ENCODE results near the gene REPIN1. TPM values are rescaled to one million over a fixed set of nuclear protein-coding genes. Genes with fewer than 3 reads are reported as not detected.
"Not testable (repeated sequence)": the region's sequence is repeated elsewhere in the genome, so short reads cannot be mapped to it uniquely, and the experiment has no call there.

REPIN1 gene
- total and polyA plus RNA-seq, 9 of the 15 experiments (the other 6 are each of a cell fraction or from before 2014, with no cell fraction given): 8.1 to 283 (median 94.3) TPM

DNA sequence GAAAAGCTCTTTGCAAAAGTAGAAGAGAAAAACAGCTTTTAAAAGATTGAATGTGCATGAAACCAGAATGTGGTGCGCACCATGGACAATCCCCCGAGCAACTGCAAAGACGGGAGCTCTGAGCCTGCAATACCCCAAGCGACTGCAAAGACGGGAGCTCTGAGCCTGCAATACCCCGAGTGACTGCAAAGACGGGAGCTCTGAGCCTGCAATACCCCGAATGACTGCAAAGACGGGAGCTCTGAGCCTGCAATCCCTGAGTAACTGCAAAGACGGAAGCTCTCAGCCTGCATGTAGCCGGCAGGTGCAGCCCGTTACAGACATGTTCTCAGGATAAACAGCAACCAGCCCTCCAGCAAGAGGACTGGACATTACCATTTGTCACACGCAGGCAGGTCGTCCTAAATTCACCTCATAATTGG lies 16.7 kb downstream of the REPIN1 start:
- 88% methylated on average over 14 of the region's 14 CpGs for WGBS (ENCODE audit: insufficient coverage, low coverage, missing lambda C conversion rate)
- Histone ChIP-seq H3K9ac (ENCODE audit: insufficient read depth in 1 of 2, low read depth in 2 of 2, low read length in 2 of 2) (peak overlapping the region in 1 of 2 experiments; percentile 61; a peak in 1 of 4 replicates), H3K27ac (ENCODE audit: extremely low read depth, low read depth, low read length) (no peak overlapping the region), H3K36me3 (ENCODE audit: control insufficient read depth, insufficient read depth, low read length) (peaks cover 36% of the 10 kb centered on the region; the same call in 2 of the 3 replicates), H2AFZ (ENCODE audit: low read depth, low read length) (no peak overlapping the region), H3K27me3 (ENCODE audit: control insufficient read depth in 2 of 2, insufficient read depth in 2 of 2, low read length in 2 of 2) (no peaks in the 10 kb centered on the region), H3K4me1 (replicated peaks in 1 of 2; ENCODE audit: control insufficient read depth in 2 of 2, insufficient read depth in 2 of 2, low read length in 2 of 2) (peaks cover 5 to 37% of the 10 kb centered on the region in 2 experiments), H3K4me3 (no peak overlapping the region), H3K9me1 (ENCODE audit: control insufficient read depth, insufficient read depth, low read length) (peaks cover 8% of the 10 kb centered on the region), H4K20me1 (replicated peaks; ENCODE audit: control insufficient read depth, insufficient read depth, low read length) (peaks cover 28% of the 10 kb centered on the region), H3K9me3 (replicated peaks; ENCODE audit: control insufficient read depth, insufficient read depth, low read depth, low read length) (no peaks in the 10 kb centered on the region), H3K79me2 (ENCODE audit: control insufficient read depth, insufficient read depth, low read length) (peaks cover 41% of the 10 kb centered on the region), H3K4me2 (ENCODE audit: insufficient read depth, low read length) (no peak overlapping the region)
- DNase-seq (ENCODE audit: extremely low read depth in 1 of 4, low spot score in 3 of 4) (no peak), ATAC-seq (no peak), FAIRE-seq (peak; percentile 69)
- in situ Hi-C loops (cut with MboI) (no loop called here), intact Hi-C loops (cut with micrococcal nuclease) (no loop called here)
- TF ChIP-seq TCF7L2 (IDR thresholded peaks at IDR 0.05; ENCODE audit: low read depth, low read length): no peak
- TF ChIP-seq, protein P1, sequence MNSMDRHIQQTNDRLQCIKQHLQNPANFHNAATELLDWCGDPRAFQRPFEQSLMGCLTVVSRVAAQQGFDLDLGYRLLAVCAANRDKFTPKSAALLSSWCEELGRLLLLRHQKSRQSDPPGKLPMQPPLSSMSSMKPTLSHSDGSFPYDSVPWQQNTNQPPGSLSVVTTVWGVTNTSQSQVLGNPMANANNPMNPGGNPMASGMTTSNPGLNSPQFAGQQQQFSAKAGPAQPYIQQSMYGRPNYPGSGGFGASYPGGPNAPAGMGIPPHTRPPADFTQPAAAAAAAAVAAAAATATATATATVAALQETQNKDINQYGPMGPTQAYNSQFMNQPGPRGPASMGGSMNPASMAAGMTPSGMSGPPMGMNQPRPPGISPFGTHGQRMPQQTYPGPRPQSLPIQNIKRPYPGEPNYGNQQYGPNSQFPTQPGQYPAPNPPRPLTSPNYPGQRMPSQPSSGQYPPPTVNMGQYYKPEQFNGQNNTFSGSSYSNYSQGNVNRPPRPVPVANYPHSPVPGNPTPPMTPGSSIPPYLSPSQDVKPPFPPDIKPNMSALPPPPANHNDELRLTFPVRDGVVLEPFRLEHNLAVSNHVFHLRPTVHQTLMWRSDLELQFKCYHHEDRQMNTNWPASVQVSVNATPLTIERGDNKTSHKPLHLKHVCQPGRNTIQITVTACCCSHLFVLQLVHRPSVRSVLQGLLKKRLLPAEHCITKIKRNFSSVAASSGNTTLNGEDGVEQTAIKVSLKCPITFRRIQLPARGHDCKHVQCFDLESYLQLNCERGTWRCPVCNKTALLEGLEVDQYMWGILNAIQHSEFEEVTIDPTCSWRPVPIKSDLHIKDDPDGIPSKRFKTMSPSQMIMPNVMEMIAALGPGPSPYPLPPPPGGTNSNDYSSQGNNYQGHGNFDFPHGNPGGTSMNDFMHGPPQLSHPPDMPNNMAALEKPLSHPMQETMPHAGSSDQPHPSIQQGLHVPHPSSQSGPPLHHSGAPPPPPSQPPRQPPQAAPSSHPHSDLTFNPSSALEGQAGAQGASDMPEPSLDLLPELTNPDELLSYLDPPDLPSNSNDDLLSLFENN (IDR thresholded peaks at IDR 0.05; ENCODE audit: low read depth in 2 of 2, low read length in 2 of 2): no peak
- TF ChIP-seq, protein P2, sequence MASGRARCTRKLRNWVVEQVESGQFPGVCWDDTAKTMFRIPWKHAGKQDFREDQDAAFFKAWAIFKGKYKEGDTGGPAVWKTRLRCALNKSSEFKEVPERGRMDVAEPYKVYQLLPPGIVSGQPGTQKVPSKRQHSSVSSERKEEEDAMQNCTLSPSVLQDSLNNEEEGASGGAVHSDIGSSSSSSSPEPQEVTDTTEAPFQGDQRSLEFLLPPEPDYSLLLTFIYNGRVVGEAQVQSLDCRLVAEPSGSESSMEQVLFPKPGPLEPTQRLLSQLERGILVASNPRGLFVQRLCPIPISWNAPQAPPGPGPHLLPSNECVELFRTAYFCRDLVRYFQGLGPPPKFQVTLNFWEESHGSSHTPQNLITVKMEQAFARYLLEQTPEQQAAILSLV (tag; IDR thresholded peaks at IDR 0.05): no peak
- TF ChIP-seq ZNF764 (CRISPR knock-in tag; IDR thresholded peaks at IDR 0.05; ENCODE audit: low read depth): no peak
- TF ChIP-seq, protein P3, sequence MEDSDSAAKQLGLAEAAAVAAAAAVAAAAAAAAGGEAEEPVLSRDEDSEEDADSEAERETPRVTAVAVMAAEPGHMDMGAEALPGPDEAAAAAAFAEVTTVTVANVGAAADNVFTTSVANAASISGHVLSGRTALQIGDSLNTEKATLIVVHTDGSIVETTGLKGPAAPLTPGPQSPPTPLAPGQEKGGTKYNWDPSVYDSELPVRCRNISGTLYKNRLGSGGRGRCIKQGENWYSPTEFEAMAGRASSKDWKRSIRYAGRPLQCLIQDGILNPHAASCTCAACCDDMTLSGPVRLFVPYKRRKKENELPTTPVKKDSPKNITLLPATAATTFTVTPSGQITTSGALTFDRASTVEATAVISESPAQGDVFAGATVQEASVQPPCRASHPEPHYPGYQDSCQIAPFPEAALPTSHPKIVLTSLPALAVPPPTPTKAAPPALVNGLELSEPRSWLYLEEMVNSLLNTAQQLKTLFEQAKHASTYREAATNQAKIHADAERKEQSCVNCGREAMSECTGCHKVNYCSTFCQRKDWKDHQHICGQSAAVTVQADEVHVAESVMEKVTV (CRISPR knock-in tag; IDR thresholded peaks at IDR 0.05): no peak
- no peak for TF ChIP-seq SNRNP70 (optimal IDR thresholded peaks at IDR 0.05; ENCODE audit: low read depth, low read length)
- no peak for TF ChIP-seq ARNT (IDR thresholded peaks at IDR 0.05)
- TF ChIP-seq HMG20A (CRISPR knock-in tag; conservative IDR thresholded peaks at IDR 0.05): no peak
- no peak for TF ChIP-seq EP300 (IDR thresholded peaks at IDR 0.05; ENCODE audit: low read length)
- no TSS peak for BruUV-seq (replicated peaks)
- ChIA-PET CTCF (ENCODE audit: low intra/inter-chr PET ratio) (interaction anchor here (0.6 kb wide), 1 partner anchor 52 kb away, joined by 3 read pairs; no protein-coding TSS in a partner anchor), POLR2A (interaction anchor here (0.7 to 3.0 kb wide), 7 partner anchors 8 to 68 kb away, joined by 3 to 17 read pairs (median 5); a partner anchor contains a TSS)

DNA sequence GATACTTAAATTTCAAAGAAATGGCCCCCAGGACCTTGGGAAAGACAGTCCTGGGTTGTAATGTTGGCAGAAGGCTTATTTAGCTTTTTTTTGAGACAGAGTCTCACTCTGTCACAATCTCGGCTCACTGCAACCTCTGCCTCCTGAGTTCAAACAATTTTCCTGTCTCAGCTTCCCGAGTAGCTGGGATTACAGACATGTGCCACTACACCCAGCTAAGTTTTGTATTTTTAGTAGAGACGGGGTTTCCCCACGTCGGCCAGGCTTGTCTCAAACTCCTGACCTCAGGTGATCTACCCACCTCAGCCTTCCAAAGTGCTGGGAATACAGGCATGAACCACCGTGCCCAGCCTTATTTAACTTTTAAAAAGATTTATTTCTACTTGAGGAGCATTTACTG lies 17.3 kb downstream of the REPIN1 start:
- H3K9me3 ChIP-seq (replicated peaks; ENCODE audit: control insufficient read depth, insufficient read depth, low read depth, low read length): not testable (repeated sequence)

More for the DNA sequence above, 17.3 kb downstream of the REPIN1 start:
- in situ Hi-C loops (cut with MboI); H3K4me3 ChIP-seq; H3K27me3 ChIP-seq (ENCODE audit: control insufficient read depth in 2 of 2, insufficient read depth in 2 of 2, low read length in 2 of 2); DNase-seq (ENCODE audit: extremely low read depth in 1 of 4, low spot score in 3 of 4); intact Hi-C loops (cut with micrococcal nuclease); ATAC-seq; H2AFZ ChIP-seq (ENCODE audit: low read depth, low read length); H3K9me1 ChIP-seq (ENCODE audit: control insufficient read depth, insufficient read depth, low read length); BruUV-seq (replicated peaks); CTCF ChIA-PET (ENCODE audit: low intra/inter-chr PET ratio); H3K27ac ChIP-seq (ENCODE audit: extremely low read depth, low read depth, low read length); H3K9ac ChIP-seq (ENCODE audit: insufficient read depth in 1 of 2, low read depth in 2 of 2, low read length in 2 of 2); H3K4me2 ChIP-seq (ENCODE audit: insufficient read depth, low read length): not testable (repeated sequence)
- Histone ChIP-seq H3K79me2 (ENCODE audit: control insufficient read depth, insufficient read depth, low read length) (peaks cover 35% of the 10 kb centered on the region), H3K36me3 (ENCODE audit: control insufficient read depth, insufficient read depth, low read length) (peaks cover 41% of the 10 kb centered on the region; the same call in 2 of the 3 replicates), H4K20me1 (replicated peaks; ENCODE audit: control insufficient read depth, insufficient read depth, low read length) (peaks cover 24% of the 10 kb centered on the region; the same call in 1 of the 2 replicates), H3K4me1 (replicated peaks in 1 of 2; ENCODE audit: control insufficient read depth in 2 of 2, insufficient read depth in 2 of 2, low read length in 2 of 2) (peaks cover 0 to 33% of the 10 kb centered on the region in 2 experiments; a peak in 3 of 5 replicates)
- POLR2A ChIA-PET: interaction anchor here (1.0 to 3.0 kb wide), 8 partner anchors 8 to 28 kb away, joined by 3 to 17 read pairs (median 5); a partner anchor contains a TSS
- peak; percentile 23 for FAIRE-seq
- WGBS (ENCODE audit: insufficient coverage, low coverage, missing lambda C conversion rate): 73% methylated on average over 6 of the region's 6 CpGs

Measured in K562 (cell line).